ENCODE results near the gene ID1.

DNA sequence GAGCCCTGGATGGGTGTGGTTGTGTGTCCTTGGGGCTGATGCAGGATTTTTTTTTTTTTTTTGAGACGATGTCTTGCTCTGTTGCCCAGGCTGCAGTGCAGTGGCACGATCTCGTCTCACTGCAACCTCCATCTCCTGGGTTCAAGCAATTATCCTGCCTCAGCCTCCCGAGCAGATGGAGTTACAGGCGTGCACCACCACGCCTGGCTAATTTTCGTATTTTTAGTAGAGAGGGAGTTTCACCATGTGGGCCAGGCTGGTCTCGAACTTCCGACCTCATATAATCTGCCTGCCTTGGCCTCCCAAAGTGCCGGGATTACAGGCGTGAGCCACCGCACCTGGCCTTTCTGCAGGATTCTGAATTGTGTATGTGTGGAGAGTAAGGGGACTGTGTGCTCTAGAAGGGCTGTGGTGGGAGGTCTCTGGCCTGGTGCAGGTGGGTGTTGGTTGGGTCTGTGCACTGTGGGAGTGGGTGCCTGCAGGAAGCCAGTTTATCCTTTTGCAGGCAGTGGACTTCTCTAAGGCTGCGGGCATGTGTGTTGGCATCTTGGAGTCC, 11.0 kb upstream of the ID1 start:
- TF ChIP-seq, protein P1, sequence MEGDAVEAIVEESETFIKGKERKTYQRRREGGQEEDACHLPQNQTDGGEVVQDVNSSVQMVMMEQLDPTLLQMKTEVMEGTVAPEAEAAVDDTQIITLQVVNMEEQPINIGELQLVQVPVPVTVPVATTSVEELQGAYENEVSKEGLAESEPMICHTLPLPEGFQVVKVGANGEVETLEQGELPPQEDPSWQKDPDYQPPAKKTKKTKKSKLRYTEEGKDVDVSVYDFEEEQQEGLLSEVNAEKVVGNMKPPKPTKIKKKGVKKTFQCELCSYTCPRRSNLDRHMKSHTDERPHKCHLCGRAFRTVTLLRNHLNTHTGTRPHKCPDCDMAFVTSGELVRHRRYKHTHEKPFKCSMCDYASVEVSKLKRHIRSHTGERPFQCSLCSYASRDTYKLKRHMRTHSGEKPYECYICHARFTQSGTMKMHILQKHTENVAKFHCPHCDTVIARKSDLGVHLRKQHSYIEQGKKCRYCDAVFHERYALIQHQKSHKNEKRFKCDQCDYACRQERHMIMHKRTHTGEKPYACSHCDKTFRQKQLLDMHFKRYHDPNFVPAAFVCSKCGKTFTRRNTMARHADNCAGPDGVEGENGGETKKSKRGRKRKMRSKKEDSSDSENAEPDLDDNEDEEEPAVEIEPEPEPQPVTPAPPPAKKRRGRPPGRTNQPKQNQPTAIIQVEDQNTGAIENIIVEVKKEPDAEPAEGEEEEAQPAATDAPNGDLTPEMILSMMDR (IDR thresholded peaks at IDR 0.05): no peak
- TF ChIP-seq POLR2A (IDR thresholded peaks at IDR 0.05): no peak

All from thyroid gland (tissue), 4 donors.